Stimulated activated CD4-positive, alpha-beta T cell treated with anti-CD3 and anti-CD28 coated beads, Interleukin-12 subunit alpha, Interleukin-12 subunit beta, amount 100 ng/mL, for 48 hours (primary cell): ENCODE data around the gene TBC1D25.

Experiments used
- DNase-seq, 3 donors: peaks; one replicate each; pipeline ENCODE4 v3.0.0-alpha.2; 2020; ENCODE audit warnings: low read depth in 2 of 3, low spot score in 1 of 3

The TBC1D25 gene

GRCh38 chrX:48558271-48558670 lies 18.8 kb downstream of the TBC1D25 start:
- no peak for DNase-seq

DNA sequence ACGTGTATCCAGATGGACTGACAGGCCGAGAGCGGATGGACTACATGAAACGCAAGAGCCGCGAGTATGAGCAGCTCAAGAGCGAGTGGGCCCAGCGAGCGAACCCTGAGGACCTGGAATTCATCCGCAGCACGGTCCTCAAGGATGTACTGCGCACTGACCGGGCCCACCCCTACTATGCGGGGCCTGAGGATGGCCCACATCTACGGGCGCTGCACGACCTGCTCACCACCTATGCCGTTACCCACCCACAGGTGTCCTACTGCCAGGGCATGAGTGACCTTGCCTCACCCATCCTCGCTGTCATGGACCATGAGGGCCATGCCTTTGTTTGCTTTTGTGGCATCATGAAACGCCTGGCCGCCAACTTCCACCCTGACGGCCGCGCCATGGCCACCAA lies 20.1 kb downstream of the TBC1D25 start:
- DNase-seq = no peak

DNA sequence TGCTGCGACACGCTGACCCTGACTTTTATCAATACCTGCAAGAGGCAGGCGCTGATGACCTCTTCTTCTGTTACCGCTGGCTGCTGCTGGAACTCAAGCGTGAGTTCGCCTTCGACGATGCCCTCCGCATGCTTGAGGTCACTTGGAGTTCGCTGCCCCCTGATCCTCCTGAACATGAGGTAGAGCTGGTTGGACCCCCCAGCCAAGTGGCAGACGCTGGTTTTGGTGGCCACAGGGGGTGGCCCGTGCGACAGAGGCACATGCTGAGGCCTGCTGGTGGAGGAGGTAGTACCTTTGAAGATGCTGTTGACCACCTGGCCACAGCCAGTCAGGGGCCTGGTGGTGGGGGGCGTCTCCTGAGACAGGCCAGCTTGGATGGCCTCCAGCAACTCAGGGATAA lies 20.5 kb downstream of the TBC1D25 start:
- DNase-seq = no peak

DNA sequence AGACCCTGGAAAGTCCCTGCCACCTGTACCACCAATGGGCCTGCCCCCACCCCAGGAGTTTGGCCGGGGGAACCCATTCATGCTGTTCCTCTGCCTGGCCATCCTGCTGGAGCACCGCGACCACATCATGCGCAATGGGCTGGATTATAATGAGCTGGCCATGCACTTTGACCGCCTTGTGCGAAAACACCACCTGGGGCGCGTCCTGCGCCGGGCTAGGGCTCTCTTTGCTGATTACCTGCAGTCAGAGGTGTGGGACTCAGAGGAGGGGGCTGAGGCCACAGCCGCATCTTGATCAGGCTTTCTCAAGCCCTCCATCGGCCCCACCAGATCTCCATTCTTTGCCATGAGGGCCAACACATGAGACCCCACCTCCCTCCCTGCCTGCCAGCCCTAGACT lies 21.2 kb downstream of the TBC1D25 start:
- DNase-seq = no peak

- peak in 1 of 3 donors; percentile 13 for DNase-seq
These were observed 30.4 kb downstream of the TBC1D25 start for GRCh38 chrX:48569958-48570357.

GRCh38 chrX:48573690-48574269 lies 34.3 kb downstream of the TBC1D25 start:
- peak in 1 of 3 donors; percentile 7 for DNase-seq

- peak; percentile 80 to 89 (median 85) for DNase-seq
These were observed 35.1 kb downstream of the TBC1D25 start, which contains the start of gene RBM3 for GRCh38 chrX:48574270-48575266. Gene RBM3 (plus strand): TSS chrX:48574484. CDS start chrX:48575181, 697 bp downstream.

GRCh38 chrX:48575642-48576041 lies 36.1 kb downstream of the TBC1D25 start:
- no peak for DNase-seq

DNA sequence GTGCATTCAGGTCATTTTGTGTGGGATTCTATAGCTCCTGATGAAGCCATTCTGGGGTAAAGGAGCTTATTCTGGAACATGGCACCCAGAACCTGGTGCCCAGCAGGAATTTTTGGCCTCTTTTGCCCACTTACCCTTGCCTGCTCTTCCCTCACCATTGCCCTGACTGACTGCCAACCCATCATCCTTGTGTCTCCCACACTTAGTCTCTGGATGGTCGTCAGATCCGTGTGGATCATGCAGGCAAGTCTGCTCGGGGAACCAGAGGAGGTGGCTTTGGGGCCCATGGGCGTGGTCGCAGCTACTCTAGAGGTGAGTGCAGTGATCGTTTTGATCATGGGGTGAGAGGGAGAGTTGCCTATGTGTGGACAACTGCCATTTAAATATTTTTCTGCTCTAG lies 36.6 kb downstream of the TBC1D25 start:
- DNase-seq = no peak

DNA sequence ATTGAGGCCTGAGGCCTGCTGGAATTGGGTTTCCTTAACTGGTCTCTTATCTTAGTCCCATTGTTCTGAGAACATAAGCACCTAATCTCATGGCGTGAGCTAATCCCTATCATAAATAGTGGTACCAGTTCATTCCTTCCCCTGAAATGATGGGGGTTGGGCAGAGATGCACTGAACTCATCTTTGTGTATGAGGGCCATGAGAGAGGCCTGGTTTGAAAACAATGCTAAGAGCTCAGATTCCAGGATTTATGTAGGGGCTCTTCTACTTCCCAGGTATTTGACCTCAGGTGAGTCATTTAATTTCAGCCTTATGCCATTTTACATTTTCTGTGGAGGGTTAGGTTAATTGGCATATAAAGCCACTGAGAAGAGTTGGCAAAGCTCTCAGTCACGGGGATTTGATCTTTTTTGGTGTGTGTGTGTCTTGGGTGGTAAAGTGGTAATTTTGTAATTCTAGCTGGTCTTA lies 39.2 kb downstream of the TBC1D25 start:
- no peak for DNase-seq

DNA sequence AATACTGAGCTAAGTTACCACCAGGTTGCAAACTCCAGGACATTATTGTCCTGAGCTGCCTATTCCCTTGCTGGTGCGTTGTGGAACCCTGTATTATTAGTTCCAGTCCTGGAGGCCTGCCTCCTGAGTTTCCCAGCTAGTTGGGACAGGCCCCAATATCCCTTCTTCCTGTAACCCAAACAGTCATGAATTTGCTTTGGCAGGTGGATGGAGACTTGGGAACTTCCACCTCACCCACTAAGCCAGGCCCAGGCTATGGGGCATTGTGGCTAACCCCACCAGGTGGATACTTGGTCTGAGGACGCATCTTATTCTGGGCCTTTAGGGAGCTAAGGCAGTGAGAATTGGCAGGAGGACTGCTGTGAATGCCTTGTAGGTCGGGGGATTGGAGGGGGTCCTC lies 39.7 kb downstream of the TBC1D25 start:
- DNase-seq = no peak

DNA sequence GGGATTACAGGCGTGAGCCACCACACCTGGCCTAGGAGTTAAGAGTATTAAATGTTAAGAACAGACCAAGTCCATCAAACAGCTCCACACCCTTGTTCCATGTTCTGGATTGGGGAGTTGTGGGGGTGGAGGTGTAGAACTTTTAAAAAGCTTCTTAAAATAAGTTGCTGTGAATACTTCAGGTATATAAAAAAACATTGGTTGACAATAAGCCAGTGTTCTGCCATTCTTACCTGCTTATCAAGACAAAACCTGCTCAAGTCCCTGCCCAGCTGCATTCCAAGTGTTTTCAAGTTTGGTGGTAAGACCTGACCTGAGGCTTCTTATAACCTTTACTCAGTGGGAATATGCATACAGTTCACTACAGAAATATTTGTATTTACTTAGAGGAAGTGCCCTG lies 41.1 kb downstream of the TBC1D25 start:
- DNase-seq = no peak

- DNase-seq = no peak
These were observed 45.2 kb downstream of the TBC1D25 start for GRCh38 chrX:48584698-48585097.

DNA sequence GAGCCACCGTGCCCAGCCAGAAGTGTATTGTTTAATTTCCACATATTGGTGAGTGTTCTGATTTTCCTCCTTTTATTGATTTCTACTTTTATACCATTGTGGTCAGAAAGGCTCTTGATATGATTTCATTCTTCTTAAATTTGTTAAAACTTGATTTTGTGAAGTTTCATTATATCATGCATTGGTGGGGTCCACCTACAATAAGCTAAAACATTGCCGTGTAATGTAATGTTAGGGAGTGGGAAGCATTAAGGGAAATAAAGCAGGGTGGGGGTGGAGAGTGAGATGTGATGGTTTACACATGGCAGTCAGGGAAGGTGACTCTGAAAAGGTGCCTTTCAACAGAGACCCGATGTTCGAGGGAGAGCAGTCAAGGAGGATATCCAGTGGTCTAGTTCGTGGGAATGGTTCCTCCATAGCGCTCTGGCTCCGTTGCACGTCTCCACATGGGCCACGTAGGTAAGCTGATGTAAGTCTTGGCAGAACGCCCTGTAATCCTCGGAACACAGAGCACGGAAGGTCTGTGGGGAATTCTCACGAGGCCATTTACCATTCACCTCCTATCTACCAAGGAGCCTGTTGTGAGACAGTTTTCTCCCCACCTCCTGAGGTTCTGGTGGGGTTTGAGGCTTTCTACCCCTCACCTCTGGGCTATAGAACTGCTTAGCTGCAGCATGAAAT lies 50.1 kb downstream of the TBC1D25 start:
- no peak for DNase-seq

DNA sequence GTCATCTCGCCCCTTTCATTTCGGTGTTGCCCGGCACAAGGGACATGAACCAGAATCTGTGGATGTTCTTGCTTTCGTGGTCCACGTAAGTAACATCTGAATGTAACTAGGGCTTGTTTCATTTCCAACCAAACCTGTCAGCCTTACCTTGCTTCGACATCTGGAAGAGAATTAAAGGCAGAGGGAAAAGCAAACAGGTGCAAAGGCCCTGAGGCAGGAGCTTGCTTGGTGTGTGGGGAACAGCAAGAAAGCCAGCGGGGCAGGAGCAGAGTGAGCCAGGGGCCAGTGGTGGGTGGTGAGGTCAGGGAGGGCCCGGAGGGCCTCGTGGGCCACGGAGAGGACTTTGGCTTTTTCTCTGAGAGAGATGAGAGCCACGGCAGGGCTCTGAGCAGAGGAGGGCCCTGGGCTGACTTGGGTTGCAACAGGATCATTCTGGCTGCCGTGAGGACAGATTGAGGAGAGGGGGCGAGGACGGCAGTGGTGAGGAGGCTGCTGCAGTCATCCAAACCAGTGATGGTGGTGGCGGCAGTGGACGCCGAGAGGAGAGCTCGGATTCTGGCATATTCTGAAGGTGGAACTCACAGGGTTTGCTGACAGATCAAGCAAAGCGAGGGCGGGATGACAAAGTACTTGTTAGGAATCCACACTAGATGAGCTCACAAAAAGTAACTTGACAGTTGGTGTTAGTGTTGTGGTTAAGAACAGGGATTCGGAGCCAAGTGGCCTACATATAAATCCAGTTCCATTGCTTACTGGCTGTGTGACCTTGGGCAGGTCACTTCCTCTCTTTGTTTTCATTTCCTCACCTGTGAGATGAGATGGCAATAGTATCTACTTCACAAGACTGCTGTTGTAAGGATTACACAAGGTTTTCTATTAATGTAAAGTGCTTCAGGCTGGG lies 50.9 kb downstream of the TBC1D25 start:
- no peak for DNase-seq

- DNase-seq = no peak
These were observed 51.8 kb downstream of the TBC1D25 start for GRCh38 chrX:48591255-48591791.

- DNase-seq = no peak
These were observed 53.5 kb downstream of the TBC1D25 start for GRCh38 chrX:48592971-48593370.

DNA sequence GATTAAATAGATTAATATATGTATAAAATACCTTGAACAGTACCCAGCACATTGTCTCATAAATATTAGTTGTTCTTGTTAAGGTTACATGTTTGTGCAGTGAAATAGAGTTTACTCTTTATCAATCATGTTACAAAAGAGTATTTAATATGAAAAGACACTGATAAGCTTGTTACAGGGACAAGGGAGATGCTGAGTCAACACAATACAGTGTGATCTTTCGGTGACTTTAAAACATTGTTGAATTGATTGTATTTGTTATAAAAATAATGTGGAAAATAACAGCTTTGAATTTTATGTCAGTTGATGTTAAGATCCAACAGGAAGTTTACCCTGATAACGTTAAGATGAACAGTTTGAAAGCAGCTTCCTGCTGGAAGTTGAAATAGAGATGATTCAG lies 56.4 kb downstream of the TBC1D25 start:
- DNase-seq = no peak

- DNase-seq = peak; percentile 79 to 84 (median 82)
These were observed 58.1 kb downstream of the TBC1D25 start, which contains the start of gene WDR13 for GRCh38 chrX:48597353-48598264. Gene WDR13 (plus strand): TSS chrX:48597492. CDS start chrX:48597997, 505 bp downstream.
